22Rv1 (cell line): ENCODE results near the gene ITGA4.

Experiments used
- H3K27ac ChIP-seq: fragments of 450-650 bp; 2 replicates; pipeline ENCODE4 v1.5.1; 2017
- CTCF ChIP-seq: fragments of 450-650 bp; IDR thresholded peaks from 2 replicates; pipeline ENCODE4 v1.5.1; 2017; ENCODE audit warnings: mild to moderate bottlenecking
- ZFX ChIP-seq: fragments of 450-650 bp; IDR thresholded peaks from 2 replicates; pipeline ENCODE4 v1.6.1; 2017; ENCODE audit warnings: antibody characterized with exemption, borderline replicate concordance

Gene ITGA4

DNA sequence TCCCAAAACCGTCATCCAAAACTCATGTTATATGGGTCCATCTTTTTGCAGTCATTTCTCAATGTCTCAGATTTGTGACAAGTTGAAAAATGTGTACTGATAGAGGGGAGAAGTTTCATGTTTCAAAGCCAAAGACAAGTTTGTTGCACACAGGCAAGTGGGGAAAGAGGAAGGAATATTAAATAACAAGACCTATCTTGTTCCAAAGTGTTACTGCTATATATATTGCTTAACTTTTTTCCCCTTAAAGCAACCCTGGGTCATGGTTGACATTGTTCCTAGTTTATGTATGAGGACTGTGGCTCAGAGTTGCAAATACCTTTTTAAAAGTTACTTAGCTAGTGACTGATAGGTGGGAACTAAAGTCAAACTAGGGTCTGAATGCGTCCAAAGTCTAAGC is 1.7 kb downstream of the ITGA4 start:
- H3K27ac ChIP-seq: no peak overlapping the region
- TF ChIP-seq CTCF (no peak), ZFX (no peak)

- no peak overlapping the region for H3K27ac ChIP-seq
- no peak for TF ChIP-seq CTCF
- no peak for TF ChIP-seq ZFX
These were observed 2.4 kb downstream of the ITGA4 start for GRCh38 chr2:181459621-181460021.

DNA sequence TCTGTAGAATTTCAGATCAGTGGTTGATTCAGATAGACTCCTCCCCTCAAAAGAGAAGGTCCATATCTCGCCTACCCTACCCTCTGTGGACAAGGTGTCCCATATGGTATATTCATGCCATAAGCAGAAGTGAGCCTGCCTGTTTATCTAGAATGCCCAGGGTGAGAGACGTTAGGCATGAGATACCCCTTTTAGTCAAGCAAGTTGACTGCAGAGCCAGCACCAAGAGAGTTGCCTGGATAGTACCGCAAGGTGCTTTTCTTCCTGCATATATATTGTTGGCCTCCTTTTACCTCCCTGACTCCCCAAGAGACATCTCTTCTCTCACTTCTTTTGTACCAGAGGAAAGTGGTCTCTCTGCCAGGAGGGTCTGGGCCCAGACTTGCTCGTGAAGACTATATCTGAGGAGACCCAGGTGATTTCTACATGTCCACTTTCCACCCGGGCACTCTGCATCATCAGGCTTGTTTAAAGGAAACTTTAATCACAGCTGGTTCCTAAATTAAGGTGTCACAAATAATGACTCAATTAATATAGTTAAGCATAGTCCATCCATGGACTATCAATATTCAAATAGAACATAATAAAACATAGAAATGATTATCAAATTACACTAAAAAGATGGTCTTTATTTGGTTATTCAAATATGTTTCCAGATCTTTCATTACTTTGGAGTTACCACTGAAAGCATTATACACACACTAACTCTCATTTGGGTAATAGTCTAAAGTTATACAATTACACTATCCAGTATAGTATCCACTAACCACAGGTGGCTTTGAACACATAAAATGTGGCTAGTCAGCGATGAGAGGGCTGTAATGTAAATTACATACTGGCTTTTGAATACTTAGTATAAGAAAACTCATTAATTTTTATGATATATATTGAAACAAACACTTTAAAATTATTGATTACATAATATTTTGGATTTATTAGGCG is 4.1 kb downstream of the ITGA4 start:
- no peak for TF ChIP-seq ZFX
- H3K27ac ChIP-seq: no peak overlapping the region

- no peak overlapping the region for H3K27ac ChIP-seq
- no peak for TF ChIP-seq CTCF
- TF ChIP-seq ZFX: no peak
These were observed 4.8 kb downstream of the ITGA4 start for GRCh38 chr2:181462033-181462432.

GRCh38 chr2:181463588-181463987 is 6.4 kb downstream of the ITGA4 start:
- TF ChIP-seq ZFX (no peak), CTCF (no peak)
- no peak overlapping the region for H3K27ac ChIP-seq

GRCh38 chr2:181464966-181465365 is 7.8 kb downstream of the ITGA4 start:
- no peak overlapping the region for H3K27ac ChIP-seq
- no peak for TF ChIP-seq CTCF
- no peak for TF ChIP-seq ZFX

DNA sequence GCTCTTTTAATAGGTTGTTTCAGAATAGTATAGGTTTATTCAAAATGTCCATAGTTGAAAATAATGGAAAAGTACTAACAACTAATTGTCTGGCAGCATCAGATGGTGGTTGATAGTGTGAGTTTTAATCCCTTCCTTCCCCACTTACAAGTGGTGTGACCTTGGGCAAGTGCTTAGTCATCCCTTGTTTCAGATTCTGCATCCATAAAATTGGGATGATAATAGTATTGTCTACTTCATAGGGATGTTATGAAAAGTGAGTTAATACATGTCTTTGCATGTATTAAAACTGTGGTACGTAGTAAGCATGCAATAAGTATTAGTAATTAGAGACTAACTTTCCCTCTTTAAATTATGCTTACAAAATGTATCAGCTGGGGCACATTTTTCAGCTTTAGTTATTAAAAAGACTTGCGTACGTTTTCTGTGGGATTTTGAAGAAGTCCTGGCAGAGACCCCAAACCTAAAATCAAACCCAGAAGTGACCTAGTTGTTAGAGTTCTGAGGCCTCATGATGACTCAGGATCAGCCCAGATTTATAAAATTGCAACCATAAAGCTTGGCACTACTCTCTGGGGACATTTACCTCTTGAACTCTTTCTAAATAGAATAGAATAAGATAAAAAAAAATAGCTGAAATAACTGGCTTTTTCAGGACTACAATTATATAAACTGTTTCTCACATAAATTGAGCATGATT is 8.6 kb downstream of the ITGA4 start:
- H3K27ac ChIP-seq: no peak overlapping the region
- TF ChIP-seq CTCF (no peak), ZFX (no peak)
